NCI-H446 (cell line): ENCODE data around the gene SCAF11.

Source experiments
- DNase-seq, 2 experiments: peaks; one replicate each; lab custom pipeline; 2025; lab: John Stamatoyannopoulos, UW

The SCAF11 gene

GRCh38 chr12:45918818-45919217 lies 71.6 kb downstream of the SCAF11 start:
- DNase-seq, result no peak

- no peak for DNase-seq
These were observed 75.0 kb downstream of the SCAF11 start for GRCh38 chr12:45915405-45915804.

GRCh38 chr12:45914090-45914489 lies 76.3 kb downstream of the SCAF11 start:
- DNase-seq, result no peak

DNA sequence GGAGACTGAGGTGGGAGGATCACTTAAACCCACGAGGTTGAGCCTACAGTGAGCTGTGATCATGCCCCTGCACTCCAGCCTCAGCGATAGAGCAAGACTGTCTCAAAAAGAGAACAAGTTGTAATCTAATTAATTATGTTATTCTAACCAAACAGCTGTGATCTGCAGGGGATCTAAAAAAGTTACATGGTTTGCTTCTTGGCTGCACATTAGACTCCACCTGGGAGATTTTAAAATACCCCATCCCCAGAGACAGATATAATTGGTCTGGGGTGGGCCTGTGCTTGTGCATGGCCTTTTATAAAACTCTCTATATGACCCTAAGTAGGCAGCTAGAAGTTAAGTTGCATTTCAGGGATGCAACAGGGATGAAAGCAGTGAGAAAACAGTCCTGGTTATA lies 76.7 kb downstream of the SCAF11 start:
- no peak for DNase-seq

- DNase-seq, result no peak
These were observed 77.6 kb downstream of the SCAF11 start for GRCh38 chr12:45912774-45913173.

- DNase-seq, result no peak
These were observed 81.2 kb downstream of the SCAF11 start for GRCh38 chr12:45909041-45909713.

DNA sequence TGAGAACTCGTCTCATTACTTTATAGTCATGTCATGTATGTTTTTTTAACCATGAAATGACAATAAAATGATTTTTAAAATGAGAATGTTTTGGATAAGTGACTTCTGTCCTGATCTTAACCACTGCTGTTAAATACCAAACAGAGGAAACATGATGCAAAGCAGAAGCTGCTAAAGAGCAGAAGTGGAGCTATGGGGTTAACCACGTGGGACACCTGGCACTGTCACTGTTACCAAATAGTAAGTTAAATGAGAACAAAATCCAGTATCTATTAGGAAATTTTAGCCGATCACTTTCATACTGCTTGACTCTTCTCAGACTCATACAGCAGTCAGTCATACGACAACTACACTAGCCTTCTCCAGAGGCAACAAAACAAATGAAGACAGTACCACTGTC lies 82.4 kb downstream of the SCAF11 start:
- no peak for DNase-seq

GRCh38 chr12:45898094-45898493 lies 92.3 kb downstream of the SCAF11 start:
- no peak for DNase-seq

DNA sequence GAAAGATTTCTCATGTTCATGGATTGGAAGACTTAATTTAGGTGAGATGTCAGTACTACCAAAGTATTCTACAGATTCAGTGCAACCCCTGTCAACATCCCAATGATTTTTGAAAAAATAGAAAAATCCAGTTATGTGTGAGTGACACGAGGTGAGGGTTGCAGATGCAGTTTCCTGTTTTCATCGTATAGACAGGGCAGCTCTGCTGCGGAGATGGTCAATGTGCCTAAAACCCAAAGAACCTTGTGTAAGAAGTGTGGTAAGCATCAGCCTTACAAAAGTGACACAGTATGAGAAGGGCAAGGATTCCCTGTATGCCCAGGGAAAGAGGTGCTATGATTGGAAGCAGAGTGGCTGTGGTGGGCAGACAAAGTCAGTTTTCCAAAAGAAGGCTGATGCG lies 94.4 kb downstream of the SCAF11 start:
- no peak for DNase-seq

DNA sequence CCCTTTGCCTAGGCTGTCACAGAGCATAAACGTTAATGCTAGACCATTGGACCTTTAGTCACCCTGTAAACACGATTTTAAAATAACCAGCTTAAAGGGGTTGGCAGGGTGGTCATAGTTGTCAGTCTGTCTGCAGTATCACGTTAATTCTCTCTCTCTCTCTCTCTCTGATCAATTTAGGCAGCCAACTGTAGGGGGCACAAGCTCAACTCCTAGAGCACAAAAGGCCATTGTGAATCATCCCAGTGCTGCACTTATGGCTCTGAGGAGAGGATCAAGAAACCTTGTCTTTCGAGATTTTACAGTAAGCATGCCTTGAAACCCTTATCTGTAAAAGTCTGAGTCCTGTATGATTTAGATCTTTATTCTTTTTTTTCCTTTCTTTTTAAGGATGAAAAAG lies 97.1 kb downstream of the SCAF11 start:
- no peak for DNase-seq

- no peak for DNase-seq
These were observed 100.1 kb downstream of the SCAF11 start for GRCh38 chr12:45890276-45890675.

DNA sequence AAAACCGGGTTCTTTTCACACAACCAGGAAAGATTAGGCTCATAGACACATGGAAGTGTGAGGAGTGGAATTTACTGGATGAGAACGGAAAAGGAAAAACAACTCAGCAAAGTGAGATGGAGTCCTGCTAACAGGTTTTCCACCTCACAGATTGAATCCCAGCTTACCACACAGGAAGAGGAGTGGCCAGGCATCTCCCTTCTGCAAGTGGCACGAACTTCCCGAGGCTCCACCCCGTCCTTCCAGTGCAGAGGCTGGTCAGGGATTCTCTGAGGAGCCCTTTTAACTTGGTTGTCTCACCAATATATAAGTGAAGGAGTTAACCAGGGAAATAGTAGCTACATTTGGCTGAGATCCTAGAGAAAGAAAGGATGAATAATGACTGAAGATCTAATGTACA lies 102.8 kb downstream of the SCAF11 start:
- no peak for DNase-seq

GRCh38 chr12:45886685-45887084 lies 103.7 kb downstream of the SCAF11 start:
- no peak for DNase-seq

- no peak for DNase-seq
These were observed 107.2 kb downstream of the SCAF11 start for GRCh38 chr12:45883187-45883586.

GRCh38 chr12:45880533-45880932 lies 109.8 kb downstream of the SCAF11 start:
- no peak for DNase-seq

GRCh38 chr12:45879363-45879895 lies 110.9 kb downstream of the SCAF11 start:
- DNase-seq, result no peak

DNA sequence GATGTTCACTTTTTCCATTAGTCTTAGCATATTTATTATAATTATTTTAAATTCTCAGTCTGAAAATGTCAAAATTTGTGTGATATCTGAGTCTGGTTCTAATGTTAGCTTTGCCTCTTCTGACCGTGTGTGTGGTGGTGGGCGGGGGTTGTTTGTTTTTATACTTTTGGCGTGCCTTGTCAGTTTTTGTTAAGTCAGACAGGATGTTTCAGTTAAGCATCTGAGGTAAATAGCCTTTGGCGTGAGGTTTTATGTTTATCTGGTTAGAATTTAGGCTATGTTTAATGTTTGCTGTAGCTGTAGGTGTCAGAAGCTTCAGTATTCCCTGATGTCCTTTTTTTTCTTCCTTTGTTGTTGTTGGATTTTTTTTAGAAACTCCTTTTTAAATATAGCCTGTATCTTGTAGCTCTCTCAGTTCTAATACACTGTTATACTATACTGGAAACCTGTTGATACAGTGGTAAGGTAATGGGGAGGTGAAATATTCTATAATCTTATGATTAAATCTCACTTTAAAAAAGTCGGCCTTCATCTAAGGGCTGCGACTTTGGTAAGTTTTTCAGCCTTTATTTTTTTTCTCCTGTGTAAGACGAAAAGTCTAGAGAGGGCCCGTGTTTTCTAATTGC lies 111.6 kb downstream of the SCAF11 start:
- no peak for DNase-seq

- no peak for DNase-seq
These were observed 113.3 kb downstream of the SCAF11 start for GRCh38 chr12:45877069-45877468.

GRCh38 chr12:45872446-45872845 lies 117.9 kb downstream of the SCAF11 start:
- DNase-seq, result no peak
